Measurements from ENCODE around the gene VTN.

The VTN gene

GRCh38 chr17:28364665-28365363 lies 5.3 kb downstream of the VTN start, which contains the start of gene SEBOX:
Gene SEBOX (minus strand): TSS chr17:28365199. CDS start chr17:28365151, 48 bp downstream.
- ATAC-seq, result no peak
- TF ChIP-seq ARNTL (CRISPR knock-in tag; IDR thresholded peaks at IDR 0.05; ENCODE audit: borderline replicate concordance, low read depth) (no peak), TSHZ2 (CRISPR knock-in tag; IDR thresholded peaks at IDR 0.05) (no peak), TCF4 (CRISPR knock-in tag; IDR thresholded peaks at IDR 0.05; ENCODE audit: borderline replicate concordance) (no peak), ZC3H10 (CRISPR knock-in tag; IDR thresholded peaks at IDR 0.05) (no peak), ZNF565 (CRISPR knock-in tag; conservative IDR thresholded peaks at IDR 0.05; ENCODE audit: low read depth) (no peak), SNAI2 (CRISPR knock-in tag; IDR thresholded peaks at IDR 0.05) (no peak), TOX (CRISPR knock-in tag; IDR thresholded peaks at IDR 0.05; ENCODE audit: borderline replicate concordance) (no peak), ESRRG (CRISPR knock-in tag; IDR thresholded peaks at IDR 0.05) (no peak), ZFP3 (CRISPR knock-in tag; IDR thresholded peaks at IDR 0.05) (no peak), CSRNP3 (CRISPR knock-in tag; IDR thresholded peaks at IDR 0.05) (no peak), OSR1 (CRISPR knock-in tag; IDR thresholded peaks at IDR 0.05) (no peak), CSDC2 (CRISPR knock-in tag; IDR thresholded peaks at IDR 0.05) (no peak), ISL1 (CRISPR knock-in tag; IDR thresholded peaks at IDR 0.05) (no peak), ZNF70 (CRISPR knock-in tag; IDR thresholded peaks at IDR 0.05) (no peak), PPARA (CRISPR knock-in tag; IDR thresholded peaks at IDR 0.05; ENCODE audit: borderline replicate concordance) (no peak), GLIS3 (CRISPR knock-in tag; IDR thresholded peaks at IDR 0.05) (no peak), PATZ1 (CRISPR knock-in tag; IDR thresholded peaks at IDR 0.05; ENCODE audit: borderline replicate concordance) (no peak)

GRCh38 chr17:28363776-28364650 lies 6.1 kb downstream of the VTN start:
- ATAC-seq, result no peak
- TF ChIP-seq RARB (CRISPR knock-in tag; IDR thresholded peaks at IDR 0.05) (no peak), ZNF8 (CRISPR knock-in tag; IDR thresholded peaks at IDR 0.05) (no peak), TSHZ2 (CRISPR knock-in tag; IDR thresholded peaks at IDR 0.05) (no peak), ZC3H10 (CRISPR knock-in tag; IDR thresholded peaks at IDR 0.05) (no peak), CSRNP3 (CRISPR knock-in tag; IDR thresholded peaks at IDR 0.05) (no peak)

Data from SK-N-SH treated with all-trans-retinoic acid at 6 μM for 48 hours (cell line).